GM19043 (cell line): ENCODE data around the gene TACC2.
"Not testable (repeated sequence)": the region's sequence is repeated elsewhere in the genome, so short reads cannot be mapped to it uniquely, and the experiment has no call there.

Experiments
- ATAC-seq: cut with Tn5 transposase; IDR thresholded peaks from one replicate; pipeline ENCODE4 v1.9.1; 2021; ENCODE audit warnings: low read depth; ENCODE audit not compliant: unreplicated experiment

Gene TACC2

GRCh38 chr10:122178655-122179054, 189.7 kb downstream of the TACC2 start:
- ATAC-seq, result no peak

- ATAC-seq, result no peak
These were observed 192.2 kb downstream of the TACC2 start for GRCh38 chr10:122181041-122181732.

GRCh38 chr10:122181876-122182275, 192.9 kb downstream of the TACC2 start:
- no peak for ATAC-seq

GRCh38 chr10:122182308-122182707, 193.3 kb downstream of the TACC2 start:
- ATAC-seq, result no peak

- ATAC-seq, result no peak
These were observed 195.3 kb downstream of the TACC2 start for GRCh38 chr10:122184254-122184653.

- no peak for ATAC-seq
These were observed 196.7 kb downstream of the TACC2 start for GRCh38 chr10:122185643-122186042.

GRCh38 chr10:122186816-122187810, 198.2 kb downstream of the TACC2 start:
- no peak for ATAC-seq

- no peak for ATAC-seq
These were observed 199.7 kb downstream of the TACC2 start for GRCh38 chr10:122188706-122189105.

GRCh38 chr10:122189185-122189584, 200.2 kb downstream of the TACC2 start:
- ATAC-seq, result no peak

- no peak for ATAC-seq
These were observed 201.4 kb downstream of the TACC2 start for GRCh38 chr10:122190176-122190943.

- no peak for ATAC-seq
These were observed 203.1 kb downstream of the TACC2 start for GRCh38 chr10:122191936-122192541.

GRCh38 chr10:122194251-122194650, 205.3 kb downstream of the TACC2 start:
- ATAC-seq, result no peak

- ATAC-seq, result no peak
These were observed 207.3 kb downstream of the TACC2 start for GRCh38 chr10:122196218-122196617.

GRCh38 chr10:122197611-122198222, 208.8 kb downstream of the TACC2 start:
- ATAC-seq, result no peak

GRCh38 chr10:122198631-122199030, 209.7 kb downstream of the TACC2 start:
- ATAC-seq, result no peak

GRCh38 chr10:122199070-122199469, 210.1 kb downstream of the TACC2 start:
- ATAC-seq, result no peak

GRCh38 chr10:122199689-122200088, 210.7 kb downstream of the TACC2 start:
- ATAC-seq, result no peak

- no peak for ATAC-seq
These were observed 212.4 kb downstream of the TACC2 start for GRCh38 chr10:122201401-122201800.

GRCh38 chr10:122203180-122203579, 214.2 kb downstream of the TACC2 start:
- ATAC-seq, result not testable (repeated sequence)
